Measurements from ENCODE around the gene VCL.

DNA sequence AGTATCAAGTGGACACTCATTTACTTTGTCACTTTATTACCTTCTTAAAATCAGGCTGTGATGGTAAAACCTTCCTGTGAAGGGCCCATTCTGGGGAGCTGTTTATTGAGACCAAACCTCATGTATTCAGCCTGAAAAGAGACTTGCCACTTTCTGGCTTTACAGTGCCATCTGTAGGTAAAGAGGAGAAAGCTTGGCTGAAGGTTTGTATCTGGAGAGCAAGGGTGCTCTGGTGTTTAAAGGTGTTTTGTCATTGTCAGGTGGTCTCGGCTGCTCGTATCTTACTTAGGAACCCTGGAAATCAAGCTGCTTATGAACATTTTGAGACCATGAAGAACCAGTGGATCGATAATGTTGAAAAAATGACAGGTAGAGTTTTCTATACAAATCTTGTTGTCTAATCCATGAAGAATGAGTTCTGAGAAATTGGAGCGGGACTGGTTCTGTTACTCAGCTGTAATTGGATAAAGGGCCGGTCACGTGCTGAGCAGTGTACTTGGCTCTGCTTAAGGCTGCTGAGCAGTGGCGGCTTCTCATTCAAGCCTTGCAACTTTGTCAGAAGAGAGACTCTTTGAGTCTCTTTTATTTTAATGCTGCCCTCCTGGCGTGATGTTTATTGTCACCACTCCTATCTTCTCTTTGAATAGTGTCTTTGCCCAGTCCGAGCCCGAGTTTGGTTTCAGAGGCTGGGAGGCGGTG lies 105.8 kb downstream of the VCL start:
- no peak for TF ChIP-seq YY1 (IDR thresholded peaks at IDR 0.05)
- TF ChIP-seq, protein P1, sequence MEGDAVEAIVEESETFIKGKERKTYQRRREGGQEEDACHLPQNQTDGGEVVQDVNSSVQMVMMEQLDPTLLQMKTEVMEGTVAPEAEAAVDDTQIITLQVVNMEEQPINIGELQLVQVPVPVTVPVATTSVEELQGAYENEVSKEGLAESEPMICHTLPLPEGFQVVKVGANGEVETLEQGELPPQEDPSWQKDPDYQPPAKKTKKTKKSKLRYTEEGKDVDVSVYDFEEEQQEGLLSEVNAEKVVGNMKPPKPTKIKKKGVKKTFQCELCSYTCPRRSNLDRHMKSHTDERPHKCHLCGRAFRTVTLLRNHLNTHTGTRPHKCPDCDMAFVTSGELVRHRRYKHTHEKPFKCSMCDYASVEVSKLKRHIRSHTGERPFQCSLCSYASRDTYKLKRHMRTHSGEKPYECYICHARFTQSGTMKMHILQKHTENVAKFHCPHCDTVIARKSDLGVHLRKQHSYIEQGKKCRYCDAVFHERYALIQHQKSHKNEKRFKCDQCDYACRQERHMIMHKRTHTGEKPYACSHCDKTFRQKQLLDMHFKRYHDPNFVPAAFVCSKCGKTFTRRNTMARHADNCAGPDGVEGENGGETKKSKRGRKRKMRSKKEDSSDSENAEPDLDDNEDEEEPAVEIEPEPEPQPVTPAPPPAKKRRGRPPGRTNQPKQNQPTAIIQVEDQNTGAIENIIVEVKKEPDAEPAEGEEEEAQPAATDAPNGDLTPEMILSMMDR (IDR thresholded peaks at IDR 0.05; ENCODE audit: low read depth, low read length, missing input control), result peak; percentile 40
- TF ChIP-seq, protein P2, sequence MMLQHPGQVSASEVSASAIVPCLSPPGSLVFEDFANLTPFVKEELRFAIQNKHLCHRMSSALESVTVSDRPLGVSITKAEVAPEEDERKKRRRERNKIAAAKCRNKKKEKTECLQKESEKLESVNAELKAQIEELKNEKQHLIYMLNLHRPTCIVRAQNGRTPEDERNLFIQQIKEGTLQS (IDR thresholded peaks at IDR 0.05), result no peak
- no peak for TF ChIP-seq TAF1 (conservative IDR thresholded peaks at IDR 0.05)
- TF ChIP-seq GABPA (IDR thresholded peaks at IDR 0.05 in 1 of 2, conservative IDR thresholded peaks at IDR 0.05 in 1 of 2), result no peak
- TF ChIP-seq EGR1 (IDR thresholded peaks at IDR 0.05; ENCODE audit: low read depth in 2 of 2), result no peak
- TF ChIP-seq SP1 (IDR thresholded peaks at IDR 0.05), result no peak
- no peak for TF ChIP-seq JUND (IDR thresholded peaks at IDR 0.05)
- TF ChIP-seq, protein P3, sequence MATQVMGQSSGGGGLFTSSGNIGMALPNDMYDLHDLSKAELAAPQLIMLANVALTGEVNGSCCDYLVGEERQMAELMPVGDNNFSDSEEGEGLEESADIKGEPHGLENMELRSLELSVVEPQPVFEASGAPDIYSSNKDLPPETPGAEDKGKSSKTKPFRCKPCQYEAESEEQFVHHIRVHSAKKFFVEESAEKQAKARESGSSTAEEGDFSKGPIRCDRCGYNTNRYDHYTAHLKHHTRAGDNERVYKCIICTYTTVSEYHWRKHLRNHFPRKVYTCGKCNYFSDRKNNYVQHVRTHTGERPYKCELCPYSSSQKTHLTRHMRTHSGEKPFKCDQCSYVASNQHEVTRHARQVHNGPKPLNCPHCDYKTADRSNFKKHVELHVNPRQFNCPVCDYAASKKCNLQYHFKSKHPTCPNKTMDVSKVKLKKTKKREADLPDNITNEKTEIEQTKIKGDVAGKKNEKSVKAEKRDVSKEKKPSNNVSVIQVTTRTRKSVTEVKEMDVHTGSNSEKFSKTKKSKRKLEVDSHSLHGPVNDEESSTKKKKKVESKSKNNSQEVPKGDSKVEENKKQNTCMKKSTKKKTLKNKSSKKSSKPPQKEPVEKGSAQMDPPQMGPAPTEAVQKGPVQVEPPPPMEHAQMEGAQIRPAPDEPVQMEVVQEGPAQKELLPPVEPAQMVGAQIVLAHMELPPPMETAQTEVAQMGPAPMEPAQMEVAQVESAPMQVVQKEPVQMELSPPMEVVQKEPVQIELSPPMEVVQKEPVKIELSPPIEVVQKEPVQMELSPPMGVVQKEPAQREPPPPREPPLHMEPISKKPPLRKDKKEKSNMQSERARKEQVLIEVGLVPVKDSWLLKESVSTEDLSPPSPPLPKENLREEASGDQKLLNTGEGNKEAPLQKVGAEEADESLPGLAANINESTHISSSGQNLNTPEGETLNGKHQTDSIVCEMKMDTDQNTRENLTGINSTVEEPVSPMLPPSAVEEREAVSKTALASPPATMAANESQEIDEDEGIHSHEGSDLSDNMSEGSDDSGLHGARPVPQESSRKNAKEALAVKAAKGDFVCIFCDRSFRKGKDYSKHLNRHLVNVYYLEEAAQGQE (IDR thresholded peaks at IDR 0.05), result no peak
- TF ChIP-seq, protein P4, sequence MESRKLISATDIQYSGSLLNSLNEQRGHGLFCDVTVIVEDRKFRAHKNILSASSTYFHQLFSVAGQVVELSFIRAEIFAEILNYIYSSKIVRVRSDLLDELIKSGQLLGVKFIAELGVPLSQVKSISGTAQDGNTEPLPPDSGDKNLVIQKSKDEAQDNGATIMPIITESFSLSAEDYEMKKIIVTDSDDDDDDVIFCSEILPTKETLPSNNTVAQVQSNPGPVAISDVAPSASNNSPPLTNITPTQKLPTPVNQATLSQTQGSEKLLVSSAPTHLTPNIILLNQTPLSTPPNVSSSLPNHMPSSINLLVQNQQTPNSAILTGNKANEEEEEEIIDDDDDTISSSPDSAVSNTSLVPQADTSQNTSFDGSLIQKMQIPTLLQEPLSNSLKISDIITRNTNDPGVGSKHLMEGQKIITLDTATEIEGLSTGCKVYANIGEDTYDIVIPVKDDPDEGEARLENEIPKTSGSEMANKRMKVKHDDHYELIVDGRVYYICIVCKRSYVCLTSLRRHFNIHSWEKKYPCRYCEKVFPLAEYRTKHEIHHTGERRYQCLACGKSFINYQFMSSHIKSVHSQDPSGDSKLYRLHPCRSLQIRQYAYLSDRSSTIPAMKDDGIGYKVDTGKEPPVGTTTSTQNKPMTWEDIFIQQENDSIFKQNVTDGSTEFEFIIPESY (IDR thresholded peaks at IDR 0.05), result no peak
- TF ChIP-seq, protein P5, sequence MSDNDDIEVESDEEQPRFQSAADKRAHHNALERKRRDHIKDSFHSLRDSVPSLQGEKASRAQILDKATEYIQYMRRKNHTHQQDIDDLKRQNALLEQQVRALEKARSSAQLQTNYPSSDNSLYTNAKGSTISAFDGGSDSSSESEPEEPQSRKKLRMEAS (IDR thresholded peaks at IDR 0.05), result no peak
- no peak for TF ChIP-seq NR2F2 (IDR thresholded peaks at IDR 0.05)
